GM12878 (cell line): ENCODE data around the gene SERINC5.

Experiments
- CEBPB ChIP-seq, 2 experiments: fragments of 150-350 bp in 1 of 2; IDR thresholded peaks; 2 replicates each; pipeline ENCODE4 v1.6.1; 2012 to 2014; ENCODE audit warnings: low read depth in 2 of 2, low read length in 2 of 2, borderline replicate concordance in 1 of 2, inconsistent platforms in 1 of 2
- HDAC2 ChIP-seq: fragments of 200-600 bp; sonication (generic); IDR thresholded peaks from 2 replicates; pipeline ENCODE4 v1.6.1; 2017
- PML ChIP-seq: IDR thresholded peaks from 2 replicates; pipeline ENCODE4 v1.6.1; 2012; ENCODE audit warnings: low read length, inconsistent platforms
- POLR2AphosphoS5 ChIP-seq: IDR thresholded peaks from 2 replicates; pipeline ENCODE4 v1.6.1; 2011; ENCODE audit warnings: mild to moderate bottlenecking, low read length, inconsistent platforms
- RELA ChIP-seq: fragments of 450-650 bp; IDR thresholded peaks from 2 replicates; pipeline ENCODE4 v1.8.0; 2014; ENCODE audit warnings: borderline replicate concordance; ENCODE audit not compliant: partially characterized antibody
- SUZ12 ChIP-seq: fragments of 200-600 bp; sonication (generic); IDR thresholded peaks from one replicate; pipeline ENCODE4 v1.6.1; 2018; ENCODE audit warnings: antibody characterized with exemption, mild to moderate bottlenecking; ENCODE audit not compliant: unreplicated experiment
- TARDBP ChIP-seq: IDR thresholded peaks from 2 replicates; pipeline ENCODE4 v1.6.1; 2016; ENCODE audit warnings: borderline replicate concordance
- TF ChIP-seq, protein P1 (sequence below), 3 experiments: IDR thresholded peaks in 2 of 3; conservative IDR thresholded peaks in 1 of 3; 2 replicates each; pipeline ENCODE4 v1.5.1; 2011; ENCODE audit warnings: low read depth in 3 of 3, low read length in 3 of 3, mild to moderate bottlenecking in 3 of 3, control low read depth in 2 of 3, moderate library complexity in 2 of 3, inconsistent platforms in 1 of 3, mixed read lengths in 1 of 3; ENCODE audit not compliant: control insufficient read depth in 2 of 3, insufficient read depth in 1 of 3; ENCODE audit errors: extremely low read depth in 1 of 3
- TF ChIP-seq, protein P2 (sequence below): IDR thresholded peaks from 2 replicates; pipeline ENCODE4 v1.6.1; 2012; ENCODE audit warnings: low read length, inconsistent platforms
- TF ChIP-seq, protein P3 (sequence below): fragments of 450-650 bp; formaldehyde crosslinking; IDR thresholded peaks from 2 replicates; pipeline ENCODE4 v1.5.0; 2022; ENCODE audit warnings: mild to moderate bottlenecking, missing genetic modification characterization
- TF ChIP-seq, protein P4 (sequence below): fragments of 450-650 bp; IDR thresholded peaks from 2 replicates; pipeline ENCODE4 v1.6.1; 2017; ENCODE audit warnings: mild to moderate bottlenecking
- TF ChIP-seq, protein P5 (sequence below): IDR thresholded peaks from 2 replicates; pipeline ENCODE4 v1.6.1; 2011; ENCODE audit warnings: mild to moderate bottlenecking, low read depth, low read length, moderate library complexity; ENCODE audit not compliant: insufficient replicate concordance

DNA sequence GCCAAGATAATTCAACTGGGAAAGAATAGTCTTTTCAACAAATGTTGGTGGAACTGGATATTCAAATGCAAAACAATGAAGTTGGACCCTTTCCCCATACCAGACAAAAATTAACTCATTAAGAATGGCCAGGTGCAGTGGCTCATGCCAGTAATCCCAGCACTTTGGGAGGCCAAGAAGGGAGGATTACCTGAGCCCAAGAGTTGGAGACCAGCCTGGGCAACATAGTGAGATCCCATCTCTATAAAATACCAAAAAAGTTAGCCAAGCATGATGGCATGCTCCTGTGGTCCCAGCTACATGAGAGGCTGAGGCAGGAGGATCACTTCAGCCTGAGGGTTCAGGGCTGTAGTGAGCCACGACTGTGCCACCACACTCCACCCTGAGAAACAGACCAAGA lies 24.2 kb downstream of the SERINC5 start:
- no peak for TF ChIP-seq PML
- TF ChIP-seq, protein P1, sequence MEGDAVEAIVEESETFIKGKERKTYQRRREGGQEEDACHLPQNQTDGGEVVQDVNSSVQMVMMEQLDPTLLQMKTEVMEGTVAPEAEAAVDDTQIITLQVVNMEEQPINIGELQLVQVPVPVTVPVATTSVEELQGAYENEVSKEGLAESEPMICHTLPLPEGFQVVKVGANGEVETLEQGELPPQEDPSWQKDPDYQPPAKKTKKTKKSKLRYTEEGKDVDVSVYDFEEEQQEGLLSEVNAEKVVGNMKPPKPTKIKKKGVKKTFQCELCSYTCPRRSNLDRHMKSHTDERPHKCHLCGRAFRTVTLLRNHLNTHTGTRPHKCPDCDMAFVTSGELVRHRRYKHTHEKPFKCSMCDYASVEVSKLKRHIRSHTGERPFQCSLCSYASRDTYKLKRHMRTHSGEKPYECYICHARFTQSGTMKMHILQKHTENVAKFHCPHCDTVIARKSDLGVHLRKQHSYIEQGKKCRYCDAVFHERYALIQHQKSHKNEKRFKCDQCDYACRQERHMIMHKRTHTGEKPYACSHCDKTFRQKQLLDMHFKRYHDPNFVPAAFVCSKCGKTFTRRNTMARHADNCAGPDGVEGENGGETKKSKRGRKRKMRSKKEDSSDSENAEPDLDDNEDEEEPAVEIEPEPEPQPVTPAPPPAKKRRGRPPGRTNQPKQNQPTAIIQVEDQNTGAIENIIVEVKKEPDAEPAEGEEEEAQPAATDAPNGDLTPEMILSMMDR (IDR thresholded peaks at IDR 0.05 in 2 of 3, conservative IDR thresholded peaks at IDR 0.05 in 1 of 3; ENCODE audit: control insufficient read depth in 2 of 3, extremely low read depth in 1 of 3, insufficient read depth in 1 of 3, low read depth in 3 of 3, low read length in 3 of 3): no peak
- TF ChIP-seq, protein P2, sequence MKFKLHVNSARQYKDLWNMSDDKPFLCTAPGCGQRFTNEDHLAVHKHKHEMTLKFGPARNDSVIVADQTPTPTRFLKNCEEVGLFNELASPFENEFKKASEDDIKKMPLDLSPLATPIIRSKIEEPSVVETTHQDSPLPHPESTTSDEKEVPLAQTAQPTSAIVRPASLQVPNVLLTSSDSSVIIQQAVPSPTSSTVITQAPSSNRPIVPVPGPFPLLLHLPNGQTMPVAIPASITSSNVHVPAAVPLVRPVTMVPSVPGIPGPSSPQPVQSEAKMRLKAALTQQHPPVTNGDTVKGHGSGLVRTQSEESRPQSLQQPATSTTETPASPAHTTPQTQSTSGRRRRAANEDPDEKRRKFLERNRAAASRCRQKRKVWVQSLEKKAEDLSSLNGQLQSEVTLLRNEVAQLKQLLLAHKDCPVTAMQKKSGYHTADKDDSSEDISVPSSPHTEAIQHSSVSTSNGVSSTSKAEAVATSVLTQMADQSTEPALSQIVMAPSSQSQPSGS: no peak
- no peak for TF ChIP-seq POLR2AphosphoS5
- no peak for TF ChIP-seq TARDBP
- TF ChIP-seq HDAC2: no peak
- TF ChIP-seq, protein P3, sequence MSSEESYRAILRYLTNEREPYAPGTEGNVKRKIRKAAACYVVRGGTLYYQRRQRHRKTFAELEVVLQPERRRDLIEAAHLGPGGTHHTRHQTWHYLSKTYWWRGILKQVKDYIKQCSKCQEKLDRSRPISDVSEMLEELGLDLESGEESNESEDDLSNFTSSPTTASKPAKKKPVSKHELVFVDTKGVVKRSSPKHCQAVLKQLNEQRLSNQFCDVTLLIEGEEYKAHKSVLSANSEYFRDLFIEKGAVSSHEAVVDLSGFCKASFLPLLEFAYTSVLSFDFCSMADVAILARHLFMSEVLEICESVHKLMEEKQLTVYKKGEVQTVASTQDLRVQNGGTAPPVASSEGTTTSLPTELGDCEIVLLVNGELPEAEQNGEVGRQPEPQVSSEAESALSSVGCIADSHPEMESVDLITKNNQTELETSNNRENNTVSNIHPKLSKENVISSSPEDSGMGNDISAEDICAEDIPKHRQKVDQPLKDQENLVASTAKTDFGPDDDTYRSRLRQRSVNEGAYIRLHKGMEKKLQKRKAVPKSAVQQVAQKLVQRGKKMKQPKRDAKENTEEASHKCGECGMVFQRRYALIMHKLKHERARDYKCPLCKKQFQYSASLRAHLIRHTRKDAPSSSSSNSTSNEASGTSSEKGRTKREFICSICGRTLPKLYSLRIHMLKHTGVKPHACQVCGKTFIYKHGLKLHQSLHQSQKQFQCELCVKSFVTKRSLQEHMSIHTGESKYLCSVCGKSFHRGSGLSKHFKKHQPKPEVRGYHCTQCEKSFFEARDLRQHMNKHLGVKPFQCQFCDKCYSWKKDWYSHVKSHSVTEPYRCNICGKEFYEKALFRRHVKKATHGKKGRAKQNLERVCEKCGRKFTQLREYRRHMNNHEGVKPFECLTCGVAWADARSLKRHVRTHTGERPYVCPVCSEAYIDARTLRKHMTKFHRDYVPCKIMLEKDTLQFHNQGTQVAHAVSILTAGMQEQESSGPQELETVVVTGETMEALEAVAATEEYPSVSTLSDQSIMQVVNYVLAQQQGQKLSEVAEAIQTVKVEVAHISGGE (CRISPR knock-in tag): no peak
- TF ChIP-seq RELA: no peak
- TF ChIP-seq CEBPB (IDR thresholded peaks at IDR 0.05; ENCODE audit: borderline replicate concordance in 1 of 2, low read depth in 2 of 2, low read length in 2 of 2): no peak
- TF ChIP-seq, protein P4, sequence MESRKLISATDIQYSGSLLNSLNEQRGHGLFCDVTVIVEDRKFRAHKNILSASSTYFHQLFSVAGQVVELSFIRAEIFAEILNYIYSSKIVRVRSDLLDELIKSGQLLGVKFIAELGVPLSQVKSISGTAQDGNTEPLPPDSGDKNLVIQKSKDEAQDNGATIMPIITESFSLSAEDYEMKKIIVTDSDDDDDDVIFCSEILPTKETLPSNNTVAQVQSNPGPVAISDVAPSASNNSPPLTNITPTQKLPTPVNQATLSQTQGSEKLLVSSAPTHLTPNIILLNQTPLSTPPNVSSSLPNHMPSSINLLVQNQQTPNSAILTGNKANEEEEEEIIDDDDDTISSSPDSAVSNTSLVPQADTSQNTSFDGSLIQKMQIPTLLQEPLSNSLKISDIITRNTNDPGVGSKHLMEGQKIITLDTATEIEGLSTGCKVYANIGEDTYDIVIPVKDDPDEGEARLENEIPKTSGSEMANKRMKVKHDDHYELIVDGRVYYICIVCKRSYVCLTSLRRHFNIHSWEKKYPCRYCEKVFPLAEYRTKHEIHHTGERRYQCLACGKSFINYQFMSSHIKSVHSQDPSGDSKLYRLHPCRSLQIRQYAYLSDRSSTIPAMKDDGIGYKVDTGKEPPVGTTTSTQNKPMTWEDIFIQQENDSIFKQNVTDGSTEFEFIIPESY: no peak
- TF ChIP-seq, protein P5, sequence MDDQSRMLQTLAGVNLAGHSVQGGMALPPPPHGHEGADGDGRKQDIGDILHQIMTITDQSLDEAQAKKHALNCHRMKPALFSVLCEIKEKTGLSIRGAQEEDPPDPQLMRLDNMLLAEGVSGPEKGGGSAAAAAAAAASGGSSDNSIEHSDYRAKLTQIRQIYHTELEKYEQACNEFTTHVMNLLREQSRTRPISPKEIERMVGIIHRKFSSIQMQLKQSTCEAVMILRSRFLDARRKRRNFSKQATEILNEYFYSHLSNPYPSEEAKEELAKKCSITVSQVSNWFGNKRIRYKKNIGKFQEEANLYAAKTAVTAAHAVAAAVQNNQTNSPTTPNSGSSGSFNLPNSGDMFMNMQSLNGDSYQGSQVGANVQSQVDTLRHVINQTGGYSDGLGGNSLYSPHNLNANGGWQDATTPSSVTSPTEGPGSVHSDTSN: no peak
- no peak for TF ChIP-seq SUZ12
